ENCODE measurements around the gene NFX1. TPM values are rescaled to one million over a fixed set of nuclear protein-coding genes. Genes with fewer than 3 reads are reported as not detected.

Gene NFX1
- total and polyA plus RNA-seq, 9 of the 15 experiments (the other 6 are each of a cell fraction or from before 2014, with no cell fraction given), result 8.8 to 38.9 (median 26.8) TPM

DNA sequence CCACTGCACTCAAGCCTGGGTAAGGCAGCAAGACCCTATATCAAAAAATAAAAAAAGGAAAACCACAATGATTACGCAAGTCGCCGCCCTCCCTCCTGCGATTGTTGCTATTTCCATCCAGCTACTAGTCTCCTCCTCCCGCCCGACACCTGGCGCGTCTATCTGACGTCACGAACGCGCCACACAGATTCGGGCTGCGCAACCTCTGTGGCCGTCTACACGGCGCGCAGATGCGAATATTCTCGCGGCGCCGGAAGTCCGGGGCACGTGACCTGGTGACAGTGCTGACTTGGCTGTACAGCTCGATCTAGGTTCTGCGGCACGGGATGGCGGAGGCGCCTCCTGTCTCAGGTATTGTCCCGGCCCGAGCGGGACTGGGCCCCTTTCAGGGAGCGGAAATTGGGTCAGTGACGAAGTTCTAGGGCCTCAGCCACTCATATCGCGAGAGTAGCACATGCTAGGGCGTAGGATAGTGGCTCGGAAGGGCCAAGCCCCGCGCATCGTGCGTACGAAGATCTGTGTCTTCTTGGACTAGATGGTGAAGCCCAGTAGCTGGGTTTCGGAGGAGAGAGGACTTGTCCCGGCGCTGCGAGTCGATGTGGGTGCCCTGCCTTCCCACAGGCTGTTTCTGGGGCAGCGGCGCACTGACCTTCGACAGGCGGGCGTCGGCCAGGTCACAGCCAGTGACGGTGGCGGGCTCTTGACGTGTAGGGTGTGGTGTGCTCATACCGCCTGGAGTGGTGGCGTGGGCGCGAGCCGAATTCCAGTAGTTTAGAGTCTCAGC is at the start of gene NFX1 (continued):
- TF ChIP-seq, protein P1, sequence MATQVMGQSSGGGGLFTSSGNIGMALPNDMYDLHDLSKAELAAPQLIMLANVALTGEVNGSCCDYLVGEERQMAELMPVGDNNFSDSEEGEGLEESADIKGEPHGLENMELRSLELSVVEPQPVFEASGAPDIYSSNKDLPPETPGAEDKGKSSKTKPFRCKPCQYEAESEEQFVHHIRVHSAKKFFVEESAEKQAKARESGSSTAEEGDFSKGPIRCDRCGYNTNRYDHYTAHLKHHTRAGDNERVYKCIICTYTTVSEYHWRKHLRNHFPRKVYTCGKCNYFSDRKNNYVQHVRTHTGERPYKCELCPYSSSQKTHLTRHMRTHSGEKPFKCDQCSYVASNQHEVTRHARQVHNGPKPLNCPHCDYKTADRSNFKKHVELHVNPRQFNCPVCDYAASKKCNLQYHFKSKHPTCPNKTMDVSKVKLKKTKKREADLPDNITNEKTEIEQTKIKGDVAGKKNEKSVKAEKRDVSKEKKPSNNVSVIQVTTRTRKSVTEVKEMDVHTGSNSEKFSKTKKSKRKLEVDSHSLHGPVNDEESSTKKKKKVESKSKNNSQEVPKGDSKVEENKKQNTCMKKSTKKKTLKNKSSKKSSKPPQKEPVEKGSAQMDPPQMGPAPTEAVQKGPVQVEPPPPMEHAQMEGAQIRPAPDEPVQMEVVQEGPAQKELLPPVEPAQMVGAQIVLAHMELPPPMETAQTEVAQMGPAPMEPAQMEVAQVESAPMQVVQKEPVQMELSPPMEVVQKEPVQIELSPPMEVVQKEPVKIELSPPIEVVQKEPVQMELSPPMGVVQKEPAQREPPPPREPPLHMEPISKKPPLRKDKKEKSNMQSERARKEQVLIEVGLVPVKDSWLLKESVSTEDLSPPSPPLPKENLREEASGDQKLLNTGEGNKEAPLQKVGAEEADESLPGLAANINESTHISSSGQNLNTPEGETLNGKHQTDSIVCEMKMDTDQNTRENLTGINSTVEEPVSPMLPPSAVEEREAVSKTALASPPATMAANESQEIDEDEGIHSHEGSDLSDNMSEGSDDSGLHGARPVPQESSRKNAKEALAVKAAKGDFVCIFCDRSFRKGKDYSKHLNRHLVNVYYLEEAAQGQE (IDR thresholded peaks at IDR 0.05; ENCODE audit: borderline replicate concordance), result peak; percentile 73
- TF ChIP-seq, protein P1 (CRISPR knock-in tag; IDR thresholded peaks at IDR 0.05; ENCODE audit: low read depth), result no peak
- TF ChIP-seq SRSF1 (IDR thresholded peaks at IDR 0.05; ENCODE audit: low read depth, low read length) (no peak), WHSC1 (IDR thresholded peaks at IDR 0.05; ENCODE audit: low read length) (no peak), RBM34 (IDR thresholded peaks at IDR 0.05; ENCODE audit: borderline replicate concordance, insufficient read depth, low read length) (no peak), ELF2 (CRISPR knock-in tag; IDR thresholded peaks at IDR 0.05) (peak; percentile 83), ZNF766 (CRISPR knock-in tag; conservative IDR thresholded peaks at IDR 0.05) (peak; percentile 88), ZNF780A (CRISPR knock-in tag; IDR thresholded peaks at IDR 0.05) (no peak), MED1 (CRISPR knock-in tag; IDR thresholded peaks at IDR 0.05; ENCODE audit: borderline replicate concordance) (no peak), HNRNPL (IDR thresholded peaks at IDR 0.05; ENCODE audit: low read depth, low read length) (no peak), CCAR2 (IDR thresholded peaks at IDR 0.05; ENCODE audit: low read depth, low read length) (no peak), SRSF9 (IDR thresholded peaks at IDR 0.05; ENCODE audit: borderline replicate concordance, low read depth, low read length) (no peak)
- TF ChIP-seq, protein P2, sequence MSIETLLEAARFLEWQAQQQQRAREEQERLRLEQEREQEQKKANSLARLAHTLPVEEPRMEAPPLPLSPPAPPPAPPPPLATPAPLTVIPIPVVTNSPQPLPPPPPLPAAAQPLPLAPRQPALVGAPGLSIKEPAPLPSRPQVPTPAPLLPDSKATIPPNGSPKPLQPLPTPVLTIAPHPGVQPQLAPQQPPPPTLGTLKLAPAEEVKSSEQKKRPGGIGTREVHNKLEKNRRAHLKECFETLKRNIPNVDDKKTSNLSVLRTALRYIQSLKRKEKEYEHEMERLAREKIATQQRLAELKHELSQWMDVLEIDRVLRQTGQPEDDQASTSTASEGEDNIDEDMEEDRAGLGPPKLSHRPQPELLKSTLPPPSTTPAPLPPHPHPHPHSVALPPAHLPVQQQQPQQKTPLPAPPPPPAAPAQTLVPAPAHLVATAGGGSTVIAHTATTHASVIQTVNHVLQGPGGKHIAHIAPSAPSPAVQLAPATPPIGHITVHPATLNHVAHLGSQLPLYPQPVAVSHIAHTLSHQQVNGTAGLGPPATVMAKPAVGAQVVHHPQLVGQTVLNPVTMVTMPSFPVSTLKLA (conservative IDR thresholded peaks at IDR 0.05), result peak; percentile 96 to 98

Data from K562 (cell line).